WERI-Rb-1 (cell line): ENCODE results near the gene CCDC142.
A peak's percentile ranks its signal among the peaks of the same experiment; 100 is the strongest.

Source experiments
- DNase-seq: peaks from one replicate; pipeline ENCODE4 v3.0.0-alpha.2; 2020
- H3K27ac ChIP-seq: fragments of 250-450 bp; sonication (Bioruptor Pico); 2 replicates; pipeline ENCODE4 v1.5.1; 2020; ENCODE audit warnings: mild to moderate bottlenecking, moderate library complexity
- H3K27me3 ChIP-seq: fragments of 250-450 bp; sonication (Bioruptor Pico); 2 replicates; pipeline ENCODE4 v1.5.1; 2021; ENCODE audit warnings: mild to moderate bottlenecking, low read depth, moderate library complexity; ENCODE audit not compliant: insufficient read depth, severe bottlenecking
- H3K36me3 ChIP-seq: fragments of 250-450 bp; sonication (Bioruptor Pico); 2 replicates; pipeline ENCODE4 v1.5.1; 2020; ENCODE audit warnings: mild to moderate bottlenecking, moderate library complexity
- H3K4me3 ChIP-seq: 2 replicates; pipeline ENCODE4 v1.5.1; 2011; ENCODE audit warnings: low read depth, mild to moderate bottlenecking, control low read depth, low read length
- H3K9me3 ChIP-seq: fragments of 250-450 bp; sonication (Bioruptor Pico); 2 replicates; pipeline ENCODE4 v1.5.1; 2021; ENCODE audit warnings: mild to moderate bottlenecking, moderate library complexity; ENCODE audit not compliant: severe bottlenecking
- CTCF ChIP-seq: IDR thresholded peaks from 2 replicates; pipeline ENCODE4 v1.5.1; 2011; ENCODE audit warnings: low read depth, mild to moderate bottlenecking, control low read depth, inconsistent platforms, low read length

CCDC142 gene

GRCh38 chr2:74528600-74529356 lies 46.0 kb upstream of the CCDC142 start:
- peak overlapping the region; percentile 97 for H3K4me3 ChIP-seq
- no peak for DNase-seq
- H3K27me3 ChIP-seq = no peaks in the 10 kb centered on the region
- H3K9me3 ChIP-seq = no peaks in the 10 kb centered on the region
- H3K36me3 ChIP-seq = peaks cover 65% of the 10 kb centered on the region
- TF ChIP-seq CTCF = 0 out of 2 replicates have a peak, but pooled peaks have one; percentile 23
- peak overlapping the region; percentile 86 for H3K27ac ChIP-seq

GRCh38 chr2:74527741-74528140 lies 44.9 kb upstream of the CCDC142 start:
- DNase-seq = no peak
- TF ChIP-seq CTCF = no peak
- Histone ChIP-seq H3K27ac (no peak overlapping the region), H3K9me3 (no peaks in the 10 kb centered on the region), H3K27me3 (no peaks in the 10 kb centered on the region), H3K36me3 (peaks cover 55% of the 10 kb centered on the region), H3K4me3 (no peak overlapping the region)

GRCh38 chr2:74526649-74527230 lies 43.9 kb upstream of the CCDC142 start:
- no peak for DNase-seq
- TF ChIP-seq CTCF = no peak
- Histone ChIP-seq H3K36me3 (peaks cover 45% of the 10 kb centered on the region), H3K27ac (no peak overlapping the region), H3K9me3 (no peaks in the 10 kb centered on the region), H3K4me3 (no peak overlapping the region), H3K27me3 (no peaks in the 10 kb centered on the region)

- Histone ChIP-seq H3K9me3 (no peaks in the 10 kb centered on the region), H3K27me3 (no peaks in the 10 kb centered on the region), H3K27ac (no peak within 1 kb of the TSS), H3K4me3 (no peak within 1 kb of the TSS), H3K36me3 (peaks cover 37% of the 10 kb centered on the region)
- no peak for TF ChIP-seq CTCF
- DNase-seq = peak; percentile 50
These were observed 43.2 kb upstream of the CCDC142 start, which contains the start of gene DQX1 for GRCh38 chr2:74525717-74526648. Gene DQX1, minus strand, starts transcription at chr2:74526231. Its CDS starts 502 bp downstream, at chr2:74525729.

GRCh38 chr2:74524955-74525716 lies 42.3 kb upstream of the CCDC142 start:
- no peak for TF ChIP-seq CTCF

More at GRCh38 chr2:74524955-74525716, 42.3 kb upstream of the CCDC142 start:
- Histone ChIP-seq H3K27me3 (no peaks in the 10 kb centered on the region), H3K27ac (no peak overlapping the region), H3K4me3 (no peak overlapping the region), H3K9me3 (no peaks in the 10 kb centered on the region), H3K36me3 (peaks cover 35% of the 10 kb centered on the region)
- no peak for DNase-seq
